Measurements from ENCODE around the gene ADGRD2.

Gene ADGRD2

DNA sequence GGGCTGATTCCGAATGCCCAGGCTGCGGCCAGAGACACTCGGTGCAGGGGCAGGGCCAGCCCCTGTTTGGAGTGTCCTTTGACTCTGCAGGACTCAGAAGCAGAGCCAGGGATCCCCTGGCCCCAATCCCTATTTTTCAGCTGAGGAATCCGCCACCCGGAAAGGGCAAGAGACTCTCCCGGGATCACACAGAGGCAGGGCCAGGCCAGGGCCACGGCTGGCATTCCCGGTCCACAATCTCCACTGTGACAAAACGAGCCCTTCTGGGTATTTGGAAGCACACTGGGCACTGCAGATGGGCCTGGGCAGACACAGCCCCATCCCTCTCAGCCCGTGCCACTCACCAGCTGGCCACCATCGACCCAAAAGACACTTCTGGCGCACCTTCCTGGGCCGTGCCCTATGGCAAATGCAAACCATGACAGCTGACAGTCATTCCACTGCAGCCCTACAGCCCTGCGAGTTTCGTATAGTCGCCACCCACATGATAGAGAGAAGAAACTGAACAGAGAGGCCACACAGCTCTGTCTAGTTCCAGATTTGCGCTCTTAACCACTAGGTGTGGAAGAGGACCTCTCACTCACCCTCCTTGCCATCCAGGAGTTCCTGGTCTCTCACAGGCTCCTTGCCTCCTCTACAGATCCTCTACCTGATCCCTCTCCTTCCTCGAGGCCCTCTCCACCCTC is 43.7 kb downstream of the ADGRD2 start:
- Histone ChIP-seq H3K4me3 (ENCODE audit: low read length) (no peak overlapping the region), H3K79me2 (ENCODE audit: control insufficient read depth, insufficient read depth, low read length) (no peaks in the 10 kb centered on the region), H3K56ac (ENCODE audit: low read length) (peak overlapping the region; percentile 38), H3K18ac (ENCODE audit: low read length) (no peak overlapping the region), H3K4me1 (ENCODE audit: control insufficient read depth, low read depth, low read length) (no peaks in the 10 kb centered on the region), H3K4me2 (ENCODE audit: low read length) (no peak overlapping the region), H3K79me1 (ENCODE audit: low read length) (no peaks in the 10 kb centered on the region), H3K36me3 (ENCODE audit: control insufficient read depth, insufficient read depth, low read length) (no peaks in the 10 kb centered on the region), H3K9ac (ENCODE audit: low read length) (no peak overlapping the region), H3K27ac (ENCODE audit: low read depth, low read length) (no peak overlapping the region), H2BK5ac (ENCODE audit: low read length) (no peak overlapping the region), H2BK15ac (replicated peaks; ENCODE audit: low read depth) (no peak overlapping the region), H3K23ac (ENCODE audit: low read length) (no peak overlapping the region), H3K4ac (ENCODE audit: low read depth, low read length) (no peak overlapping the region), H2AK5ac (ENCODE audit: low read length) (no peak overlapping the region), H4K8ac (ENCODE audit: low read depth, low read length) (no peak overlapping the region), H2BK120ac (ENCODE audit: low read depth, low read length) (no peak overlapping the region), H4K5ac (ENCODE audit: low read length) (no peak overlapping the region), H3K27me3 (ENCODE audit: insufficient read depth, low read length, poor library complexity) (no peaks in the 10 kb centered on the region)
- no peak for DNase-seq
- no CpG with 5 or more reads among the region's 18 CpGs for WGBS (ENCODE audit: extremely low coverage, insufficient coverage, low lambda C conversion rate)

DNA sequence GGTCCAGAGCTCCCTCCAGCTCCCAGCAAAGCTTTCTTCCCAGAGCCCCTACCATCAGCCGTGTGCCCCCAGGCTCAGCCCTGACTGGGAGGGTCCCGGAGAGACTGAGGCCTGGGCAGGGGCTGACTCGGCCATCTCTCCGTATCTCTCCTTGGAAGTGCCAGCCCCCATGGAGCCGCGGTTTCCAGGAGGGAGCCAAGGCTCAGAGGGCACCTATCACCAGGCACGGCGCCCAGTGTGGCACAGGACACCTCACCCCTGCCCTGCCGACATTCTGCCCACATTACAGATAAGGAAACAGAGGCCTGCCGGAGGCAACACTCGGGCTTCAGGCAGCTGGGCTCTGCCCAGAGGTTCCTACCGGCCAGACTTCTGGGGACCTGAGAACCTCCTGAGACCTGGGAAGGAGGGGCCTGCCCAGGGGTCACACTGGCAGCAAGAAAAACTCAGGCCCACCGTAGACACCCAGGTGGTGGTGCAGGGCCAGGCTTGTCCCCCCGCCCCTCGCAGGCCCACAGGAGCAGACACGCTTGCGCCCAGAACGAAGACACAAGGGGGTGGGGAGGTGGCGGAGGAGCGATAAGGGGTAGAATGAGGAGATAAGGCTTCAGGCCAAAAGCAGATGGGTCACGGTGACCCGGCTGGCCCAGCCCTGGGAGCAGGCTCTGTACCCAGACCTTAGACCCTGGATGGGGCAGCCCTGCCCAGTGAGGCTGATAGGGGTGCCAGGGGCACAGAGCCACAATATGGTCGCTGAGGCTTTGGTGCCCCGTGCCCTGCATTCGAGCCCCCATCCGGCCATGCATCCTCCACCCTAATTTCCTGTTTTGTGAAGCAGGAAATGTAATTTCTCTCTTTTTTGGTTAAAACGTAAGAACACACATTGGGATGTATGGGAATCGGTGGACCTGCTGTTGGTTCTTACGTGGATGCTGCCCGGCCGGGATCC is 45.1 kb downstream of the ADGRD2 start:
- no peak overlapping the region for H2BK5ac ChIP-seq (ENCODE audit: low read length)
- H3K18ac ChIP-seq (ENCODE audit: low read length), result no peak overlapping the region
- no peaks in the 10 kb centered on the region for H3K79me1 ChIP-seq (ENCODE audit: low read length)
- no peaks in the 10 kb centered on the region for H3K36me3 ChIP-seq (ENCODE audit: control insufficient read depth, insufficient read depth, low read length)
- H4K5ac ChIP-seq (ENCODE audit: low read length), result no peak overlapping the region
- no peak overlapping the region for H3K4ac ChIP-seq (ENCODE audit: low read depth, low read length)
- H4K8ac ChIP-seq (ENCODE audit: low read depth, low read length), result no peak overlapping the region
- no peak overlapping the region for H2AK5ac ChIP-seq (ENCODE audit: low read length)
- no peak for DNase-seq
- WGBS (ENCODE audit: extremely low coverage, insufficient coverage, low lambda C conversion rate), result no CpG with 5 or more reads among the region's 31 CpGs
- H3K56ac ChIP-seq (ENCODE audit: low read length), result no peak overlapping the region
- H2BK15ac ChIP-seq (replicated peaks; ENCODE audit: low read depth), result no peak overlapping the region
- H3K4me1 ChIP-seq (ENCODE audit: control insufficient read depth, low read depth, low read length), result no peaks in the 10 kb centered on the region
- H3K4me2 ChIP-seq (ENCODE audit: low read length), result no peak overlapping the region
- H3K4me3 ChIP-seq (ENCODE audit: low read length), result no peak overlapping the region
- H3K27ac ChIP-seq (ENCODE audit: low read depth, low read length), result no peak overlapping the region
- H2BK120ac ChIP-seq (ENCODE audit: low read depth, low read length), result no peak overlapping the region
- H3K27me3 ChIP-seq (ENCODE audit: insufficient read depth, low read length, poor library complexity), result no peaks in the 10 kb centered on the region
- no peak overlapping the region for H3K23ac ChIP-seq (ENCODE audit: low read length)
- H3K9ac ChIP-seq (ENCODE audit: low read length), result no peak overlapping the region
- no peaks in the 10 kb centered on the region for H3K79me2 ChIP-seq (ENCODE audit: control insufficient read depth, insufficient read depth, low read length)

DNA sequence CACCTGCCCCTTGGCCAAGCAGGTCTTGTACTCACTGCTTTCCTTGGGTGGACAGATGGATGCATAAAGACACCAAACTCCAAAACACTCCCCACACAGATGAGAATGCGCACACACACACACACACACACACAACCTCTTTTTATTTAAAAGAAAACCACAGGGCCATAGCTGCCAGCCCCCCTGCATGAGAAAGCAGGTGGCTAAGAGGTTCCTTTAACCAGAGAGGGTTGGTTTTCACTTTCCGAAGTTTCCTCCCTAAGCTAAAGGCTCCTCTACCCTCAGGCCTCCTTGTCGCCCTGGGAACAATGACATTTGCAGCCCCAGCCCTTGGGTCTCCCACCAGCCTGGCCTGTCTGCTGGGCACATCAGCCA is 45.8 kb downstream of the ADGRD2 start:
- Histone ChIP-seq H3K4me2 (ENCODE audit: low read length) (no peak overlapping the region), H3K9ac (ENCODE audit: low read length) (no peak overlapping the region), H3K18ac (ENCODE audit: low read length) (no peak overlapping the region), H3K79me1 (ENCODE audit: low read length) (no peaks in the 10 kb centered on the region), H3K36me3 (ENCODE audit: control insufficient read depth, insufficient read depth, low read length) (no peaks in the 10 kb centered on the region), H3K4me1 (ENCODE audit: control insufficient read depth, low read depth, low read length) (no peaks in the 10 kb centered on the region), H2AK5ac (ENCODE audit: low read length) (no peak overlapping the region), H2BK15ac (replicated peaks; ENCODE audit: low read depth) (no peak overlapping the region), H2BK5ac (ENCODE audit: low read length) (no peak overlapping the region), H3K4ac (ENCODE audit: low read depth, low read length) (no peak overlapping the region), H3K27ac (ENCODE audit: low read depth, low read length) (no peak overlapping the region), H2BK120ac (ENCODE audit: low read depth, low read length) (no peak overlapping the region), H4K8ac (ENCODE audit: low read depth, low read length) (no peak overlapping the region), H4K5ac (ENCODE audit: low read length) (no peak overlapping the region), H3K56ac (ENCODE audit: low read length) (no peak overlapping the region), H3K23ac (ENCODE audit: low read length) (no peak overlapping the region), H3K79me2 (ENCODE audit: control insufficient read depth, insufficient read depth, low read length) (no peaks in the 10 kb centered on the region), H3K4me3 (ENCODE audit: low read length) (no peak overlapping the region), H3K27me3 (ENCODE audit: insufficient read depth, low read length, poor library complexity) (no peaks in the 10 kb centered on the region)
- DNase-seq, result no peak
- no CpG with 5 or more reads among the region's 3 CpGs for WGBS (ENCODE audit: extremely low coverage, insufficient coverage, low lambda C conversion rate)

DNA sequence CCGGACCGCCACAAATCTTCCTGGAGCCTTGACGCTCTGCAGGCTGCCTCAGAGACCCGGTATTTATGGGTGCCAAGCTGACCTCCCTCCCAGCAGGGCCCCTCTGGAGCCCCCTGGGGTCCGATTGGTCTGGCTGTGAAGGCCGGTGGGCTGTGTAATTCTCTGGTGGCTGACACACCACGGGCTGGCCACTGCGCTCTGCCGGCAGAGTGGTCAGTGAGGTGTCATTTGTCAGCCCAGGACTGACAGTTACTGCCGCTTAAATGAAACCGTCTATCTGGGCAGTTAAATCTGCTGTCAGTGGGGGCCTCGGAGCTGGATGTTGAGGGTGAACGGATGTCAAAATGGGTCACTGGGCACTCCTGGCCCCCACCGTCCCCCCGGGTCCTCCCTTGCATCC is 46.2 kb downstream of the ADGRD2 start:
- no peak overlapping the region for H2BK5ac ChIP-seq (ENCODE audit: low read length)
- no peak overlapping the region for H3K23ac ChIP-seq (ENCODE audit: low read length)
- H3K27ac ChIP-seq (ENCODE audit: low read depth, low read length), result no peak overlapping the region
- H3K4me1 ChIP-seq (ENCODE audit: control insufficient read depth, low read depth, low read length), result no peaks in the 10 kb centered on the region
- H2BK15ac ChIP-seq (replicated peaks; ENCODE audit: low read depth), result no peak overlapping the region
- no peak overlapping the region for H3K4me3 ChIP-seq (ENCODE audit: low read length)
- no peak for DNase-seq
- no peak overlapping the region for H2BK120ac ChIP-seq (ENCODE audit: low read depth, low read length)
- no peaks in the 10 kb centered on the region for H3K79me2 ChIP-seq (ENCODE audit: control insufficient read depth, insufficient read depth, low read length)
- H2AK5ac ChIP-seq (ENCODE audit: low read length), result no peak overlapping the region
- no peak overlapping the region for H3K9ac ChIP-seq (ENCODE audit: low read length)
- WGBS (ENCODE audit: extremely low coverage, insufficient coverage, low lambda C conversion rate), result no CpG with 5 or more reads among the region's 15 CpGs
- no peak overlapping the region for H4K8ac ChIP-seq (ENCODE audit: low read depth, low read length)
- H3K27me3 ChIP-seq (ENCODE audit: insufficient read depth, low read length, poor library complexity), result no peaks in the 10 kb centered on the region
- H3K36me3 ChIP-seq (ENCODE audit: control insufficient read depth, insufficient read depth, low read length), result no peaks in the 10 kb centered on the region
- no peak overlapping the region for H4K5ac ChIP-seq (ENCODE audit: low read length)
- H3K4ac ChIP-seq (ENCODE audit: low read depth, low read length), result no peak overlapping the region
- no peak overlapping the region for H3K4me2 ChIP-seq (ENCODE audit: low read length)
- no peak overlapping the region for H3K56ac ChIP-seq (ENCODE audit: low read length)
- H3K18ac ChIP-seq (ENCODE audit: low read length), result no peak overlapping the region
- no peaks in the 10 kb centered on the region for H3K79me1 ChIP-seq (ENCODE audit: low read length)

DNA sequence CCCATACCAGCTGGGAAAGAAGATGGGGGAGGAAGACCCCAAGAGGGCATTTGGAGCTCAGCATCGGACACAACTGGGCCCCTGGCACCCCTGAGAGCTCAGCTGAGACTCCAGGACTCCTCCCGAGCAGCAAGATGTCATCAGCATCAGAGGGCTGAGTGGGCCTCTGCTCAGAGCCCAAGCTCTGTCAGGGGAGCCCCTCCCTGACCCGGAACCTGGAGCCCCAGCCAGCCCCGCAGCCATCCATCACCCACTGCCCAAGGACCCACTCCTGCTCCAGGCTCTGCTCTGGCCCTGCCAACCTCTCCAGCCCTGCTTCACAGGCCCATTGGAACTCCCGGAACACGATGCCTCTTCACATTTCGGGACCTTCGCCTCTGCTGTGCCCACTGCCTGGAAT is 47.2 kb downstream of the ADGRD2 start:
- Histone ChIP-seq H2BK120ac (ENCODE audit: low read depth, low read length) (no peak overlapping the region), H3K4me3 (ENCODE audit: low read length) (no peak overlapping the region), H3K27ac (ENCODE audit: low read depth, low read length) (no peak overlapping the region), H3K27me3 (ENCODE audit: insufficient read depth, low read length, poor library complexity) (peaks cover 4% of the 10 kb centered on the region), H3K79me2 (ENCODE audit: control insufficient read depth, insufficient read depth, low read length) (no peaks in the 10 kb centered on the region), H3K4me2 (ENCODE audit: low read length) (no peak overlapping the region), H3K79me1 (ENCODE audit: low read length) (no peaks in the 10 kb centered on the region), H4K8ac (ENCODE audit: low read depth, low read length) (no peak overlapping the region), H2BK15ac (replicated peaks; ENCODE audit: low read depth) (no peak overlapping the region), H3K36me3 (ENCODE audit: control insufficient read depth, insufficient read depth, low read length) (no peaks in the 10 kb centered on the region), H3K4ac (ENCODE audit: low read depth, low read length) (no peak overlapping the region), H4K5ac (ENCODE audit: low read length) (no peak overlapping the region), H2BK5ac (ENCODE audit: low read length) (no peak overlapping the region), H3K4me1 (ENCODE audit: control insufficient read depth, low read depth, low read length) (no peaks in the 10 kb centered on the region), H3K9ac (ENCODE audit: low read length) (no peak overlapping the region), H3K18ac (ENCODE audit: low read length) (no peak overlapping the region), H2AK5ac (ENCODE audit: low read length) (no peak overlapping the region), H3K56ac (ENCODE audit: low read length) (no peak overlapping the region), H3K23ac (ENCODE audit: low read length) (no peak overlapping the region)
- DNase-seq, result no peak
- WGBS (ENCODE audit: extremely low coverage, insufficient coverage, low lambda C conversion rate), result no CpG with 5 or more reads among the region's 8 CpGs

Data from mesendoderm (in vitro differentiated cells).